ENCODE results near the gene ARL6.

Gene ARL6

DNA sequence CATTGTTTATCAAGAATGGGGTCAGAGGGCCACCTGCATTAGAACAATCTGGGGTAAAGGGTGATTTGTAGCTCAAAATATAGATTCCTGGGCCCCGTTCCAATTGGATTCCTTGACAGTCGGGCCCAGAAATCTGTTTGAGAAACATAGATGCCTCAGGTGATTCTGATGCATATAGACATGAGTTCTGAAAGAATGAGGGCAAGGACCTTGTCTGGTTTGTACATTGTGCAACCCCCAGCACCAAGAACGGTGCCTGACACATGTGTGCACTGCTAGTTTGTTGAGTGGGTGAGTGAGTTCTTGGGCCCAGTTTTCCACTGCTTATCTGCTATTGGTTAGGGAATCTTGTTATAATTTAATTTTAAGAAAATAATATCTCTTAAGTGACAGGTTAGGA, 73.8 kb downstream of the ARL6 start:
- no peak overlapping the region for H3K4me3 ChIP-seq (ENCODE audit: low read depth in 1 of 2, low read length in 1 of 2)
- no peaks in the 10 kb centered on the region for H3K4me1 ChIP-seq (ENCODE audit: control insufficient read depth in 1 of 2, insufficient read depth in 1 of 2, low read depth in 1 of 2, low read length in 1 of 2)
- H3K36me3 ChIP-seq = no peaks in the 10 kb centered on the region
- H3K27ac ChIP-seq = no peak overlapping the region
- TF ChIP-seq, protein P1, sequence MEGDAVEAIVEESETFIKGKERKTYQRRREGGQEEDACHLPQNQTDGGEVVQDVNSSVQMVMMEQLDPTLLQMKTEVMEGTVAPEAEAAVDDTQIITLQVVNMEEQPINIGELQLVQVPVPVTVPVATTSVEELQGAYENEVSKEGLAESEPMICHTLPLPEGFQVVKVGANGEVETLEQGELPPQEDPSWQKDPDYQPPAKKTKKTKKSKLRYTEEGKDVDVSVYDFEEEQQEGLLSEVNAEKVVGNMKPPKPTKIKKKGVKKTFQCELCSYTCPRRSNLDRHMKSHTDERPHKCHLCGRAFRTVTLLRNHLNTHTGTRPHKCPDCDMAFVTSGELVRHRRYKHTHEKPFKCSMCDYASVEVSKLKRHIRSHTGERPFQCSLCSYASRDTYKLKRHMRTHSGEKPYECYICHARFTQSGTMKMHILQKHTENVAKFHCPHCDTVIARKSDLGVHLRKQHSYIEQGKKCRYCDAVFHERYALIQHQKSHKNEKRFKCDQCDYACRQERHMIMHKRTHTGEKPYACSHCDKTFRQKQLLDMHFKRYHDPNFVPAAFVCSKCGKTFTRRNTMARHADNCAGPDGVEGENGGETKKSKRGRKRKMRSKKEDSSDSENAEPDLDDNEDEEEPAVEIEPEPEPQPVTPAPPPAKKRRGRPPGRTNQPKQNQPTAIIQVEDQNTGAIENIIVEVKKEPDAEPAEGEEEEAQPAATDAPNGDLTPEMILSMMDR (IDR thresholded peaks at IDR 0.05) = no peak
- H3K27me3 ChIP-seq = no peaks in the 10 kb centered on the region
- no peaks in the 10 kb centered on the region for H3K9me3 ChIP-seq

DNA sequence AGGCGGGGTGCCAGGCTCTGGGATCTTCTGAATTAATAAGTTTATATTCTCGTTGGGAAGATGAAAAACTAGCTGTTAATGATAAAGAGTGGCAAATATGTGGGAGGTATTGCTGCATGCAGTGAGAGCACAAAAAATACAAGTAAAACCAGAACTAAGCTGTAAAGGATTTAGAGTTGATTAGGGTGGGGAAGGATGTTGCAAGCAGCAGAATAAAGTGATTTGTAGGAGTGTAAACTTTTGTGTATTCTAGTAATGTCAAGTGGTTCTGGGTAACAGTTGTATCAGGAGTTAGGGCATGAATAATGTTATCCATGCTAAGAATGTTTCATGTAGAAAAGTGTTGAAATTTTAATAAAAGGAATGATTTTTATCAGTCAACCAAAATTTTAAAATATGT, 75.4 kb downstream of the ARL6 start:
- Histone ChIP-seq H3K36me3 (no peaks in the 10 kb centered on the region), H3K4me3 (ENCODE audit: low read depth in 1 of 2, low read length in 1 of 2) (no peak overlapping the region), H3K27me3 (no peaks in the 10 kb centered on the region), H3K4me1 (ENCODE audit: control insufficient read depth in 1 of 2, insufficient read depth in 1 of 2, low read depth in 1 of 2, low read length in 1 of 2) (no peaks in the 10 kb centered on the region), H3K9me3 (no peaks in the 10 kb centered on the region), H3K27ac (no peak overlapping the region)
- TF ChIP-seq, protein P1 (IDR thresholded peaks at IDR 0.05) = no peak

DNA sequence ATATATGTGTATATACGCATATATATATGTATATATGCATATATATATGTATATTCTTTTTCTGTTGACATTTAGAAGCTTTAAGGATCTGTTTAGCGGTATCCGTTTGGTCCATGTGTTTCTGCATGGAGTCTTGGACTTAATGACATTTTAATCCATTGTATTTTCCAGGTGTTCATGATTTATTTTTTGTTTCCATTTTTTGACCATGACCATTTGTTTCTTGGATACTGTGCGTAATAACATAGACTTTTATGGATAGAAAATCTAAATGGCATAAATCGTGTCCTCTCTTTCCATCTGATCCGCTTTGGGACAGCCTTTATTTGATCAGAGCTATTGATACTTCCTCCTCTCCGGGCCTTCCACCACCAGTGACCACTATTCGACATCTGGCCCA, 76.7 kb downstream of the ARL6 start:
- H3K27me3 ChIP-seq = no peaks in the 10 kb centered on the region
- no peak overlapping the region for H3K4me3 ChIP-seq (ENCODE audit: low read depth in 1 of 2, low read length in 1 of 2)
- no peaks in the 10 kb centered on the region for H3K9me3 ChIP-seq
- H3K36me3 ChIP-seq = no peaks in the 10 kb centered on the region
- TF ChIP-seq, protein P1 (IDR thresholded peaks at IDR 0.05) = no peak
- H3K4me1 ChIP-seq (ENCODE audit: control insufficient read depth in 1 of 2, insufficient read depth in 1 of 2, low read depth in 1 of 2, low read length in 1 of 2) = no peaks in the 10 kb centered on the region
- H3K27ac ChIP-seq = no peak overlapping the region

DNA sequence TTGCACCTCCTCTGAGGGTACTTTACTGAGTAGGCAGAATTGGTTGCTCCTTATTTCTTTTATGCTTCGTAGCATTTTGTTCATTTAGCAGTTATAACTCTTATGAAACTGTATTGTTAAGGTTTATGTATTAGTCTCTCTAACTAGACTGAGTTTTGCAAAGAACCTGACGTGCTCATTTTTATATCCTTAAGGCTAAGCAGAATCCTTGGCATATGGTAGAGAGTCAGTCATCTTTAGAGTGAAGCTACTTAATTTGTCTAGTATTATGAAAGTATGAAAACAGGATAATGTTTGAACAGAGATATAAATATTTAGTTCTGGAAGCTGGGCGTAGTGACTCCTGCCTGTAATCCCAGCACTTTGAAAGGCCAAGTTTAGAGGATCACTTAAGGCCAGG, 77.4 kb downstream of the ARL6 start:
- H3K36me3 ChIP-seq = no peaks in the 10 kb centered on the region
- no peak overlapping the region for H3K27ac ChIP-seq
- H3K9me3 ChIP-seq = no peaks in the 10 kb centered on the region
- TF ChIP-seq, protein P1 (IDR thresholded peaks at IDR 0.05) = no peak
- H3K4me1 ChIP-seq (ENCODE audit: control insufficient read depth in 1 of 2, insufficient read depth in 1 of 2, low read depth in 1 of 2, low read length in 1 of 2) = no peaks in the 10 kb centered on the region
- no peaks in the 10 kb centered on the region for H3K27me3 ChIP-seq
- H3K4me3 ChIP-seq (ENCODE audit: low read depth in 1 of 2, low read length in 1 of 2) = no peak overlapping the region

DNA sequence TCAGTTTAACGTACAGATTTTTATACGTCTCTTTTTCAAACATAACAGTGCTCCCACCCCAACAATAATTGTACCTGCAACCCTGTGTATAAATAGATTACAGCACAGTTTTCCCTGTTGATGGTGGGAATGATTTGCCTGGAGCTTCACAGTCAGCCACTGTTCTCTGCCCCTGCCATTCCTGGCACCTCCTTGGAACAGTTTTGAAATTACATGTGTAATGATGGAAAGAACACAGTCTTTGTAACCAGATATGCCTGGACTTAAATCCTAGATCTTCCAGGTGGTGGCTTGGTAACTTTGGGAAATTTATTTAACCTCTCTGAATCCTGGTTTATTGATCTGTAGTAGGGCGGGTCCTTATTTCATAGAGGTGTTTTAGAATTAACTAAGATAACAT, 84.2 kb downstream of the ARL6 start:
- Histone ChIP-seq H3K9me3 (no peaks in the 10 kb centered on the region), H3K27me3 (no peaks in the 10 kb centered on the region), H3K4me1 (ENCODE audit: control insufficient read depth in 1 of 2, insufficient read depth in 1 of 2, low read depth in 1 of 2, low read length in 1 of 2) (no peaks in the 10 kb centered on the region), H3K27ac (no peak overlapping the region), H3K36me3 (no peaks in the 10 kb centered on the region), H3K4me3 (ENCODE audit: low read depth in 1 of 2, low read length in 1 of 2) (no peak overlapping the region)
- TF ChIP-seq, protein P1 (IDR thresholded peaks at IDR 0.05) = no peak
